ENCODE measurements around the gene HBM.

GRCh38 chr16:212999-213398 lies 47.2 kb downstream of the HBM start:
- TF ChIP-seq CTCF (IDR thresholded peaks at IDR 0.05), result no peak
- TF ChIP-seq POLR2A (IDR thresholded peaks at IDR 0.05), result no peak

Data from transverse colon (tissue), 3 donors.